ENCODE results near the gene DIP2A.

Gene DIP2A

DNA sequence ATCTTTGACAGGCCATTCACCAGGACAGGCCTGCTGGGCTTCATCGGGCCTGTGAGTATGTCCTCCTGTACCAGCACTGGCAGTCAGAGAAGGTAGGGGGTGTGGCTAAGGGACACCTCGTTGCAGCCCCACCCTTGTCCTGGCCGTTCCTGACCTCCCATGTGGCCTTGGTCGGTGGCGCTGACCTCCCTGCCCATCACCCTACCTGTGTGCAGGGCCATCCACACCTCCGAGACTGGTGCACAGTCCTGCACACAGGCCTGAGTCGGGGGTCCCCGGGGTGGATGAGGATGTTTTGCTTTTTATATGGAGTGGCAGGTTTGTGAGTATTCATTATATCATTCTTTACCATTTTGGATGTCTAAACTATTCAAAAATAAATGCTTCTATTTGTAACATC, 87.2 kb downstream of the DIP2A start:
- no peak overlapping the region for H2BK12ac ChIP-seq (ENCODE audit: low read length)
- H2BK120ac ChIP-seq (ENCODE audit: insufficient read depth, low read length, poor library complexity): no peak overlapping the region
- H3K23ac ChIP-seq (ENCODE audit: low read length): no peak overlapping the region
- no peaks in the 10 kb centered on the region for H3K27me3 ChIP-seq (ENCODE audit: insufficient read depth, low read length)
- H4K12ac ChIP-seq (ENCODE audit: low read depth, low read length): no peak overlapping the region
- no peak overlapping the region for H3K18ac ChIP-seq (ENCODE audit: low read length)
- no peak overlapping the region for H3K14ac ChIP-seq (ENCODE audit: low read length)
- H2BK5ac ChIP-seq (ENCODE audit: low read depth, low read length, poor library complexity): no peak overlapping the region
- H4K91ac ChIP-seq (ENCODE audit: low read depth, low read length): no peak overlapping the region
- H3K9ac ChIP-seq (ENCODE audit: low read length): no peak overlapping the region
- DNase-seq: no peak
- no peaks in the 10 kb centered on the region for H3K4me1 ChIP-seq (ENCODE audit: control insufficient read depth in 1 of 2, insufficient read depth in 2 of 2, low read length in 2 of 2)
- no CpG with 5 or more reads among the region's 8 CpGs for WGBS (ENCODE audit: extremely low coverage, insufficient coverage, insufficient read length)
- no peaks in the 10 kb centered on the region for H3K79me2 ChIP-seq (ENCODE audit: control insufficient read depth, insufficient read depth, low read length, poor library complexity)
- H3K36me3 ChIP-seq (ENCODE audit: control insufficient read depth in 1 of 2, insufficient read depth in 2 of 2, low read length in 2 of 2): peaks cover 56 to 58% of the 10 kb centered on the region in 2 experiments
- H3K27ac ChIP-seq (ENCODE audit: low read depth, low read length): no peak overlapping the region
- no peaks in the 10 kb centered on the region for H3K79me1 ChIP-seq (ENCODE audit: low read length)
- H2AFZ ChIP-seq (ENCODE audit: insufficient read depth, low read length, poor library complexity): no peak overlapping the region
- no peak overlapping the region for H2AK5ac ChIP-seq (ENCODE audit: low read length)
- H3K4ac ChIP-seq (ENCODE audit: low read depth, low read length): no peak overlapping the region
- no peak overlapping the region for H4K8ac ChIP-seq (ENCODE audit: low read depth, low read length)
- no peaks in the 10 kb centered on the region for H3K9me3 ChIP-seq (ENCODE audit: insufficient read depth, low read depth, low read length)
- H3K4me2 ChIP-seq (ENCODE audit: low read length): no peak overlapping the region
- H3K4me3 ChIP-seq (ENCODE audit: low read depth, low read length): no peak overlapping the region

DNA sequence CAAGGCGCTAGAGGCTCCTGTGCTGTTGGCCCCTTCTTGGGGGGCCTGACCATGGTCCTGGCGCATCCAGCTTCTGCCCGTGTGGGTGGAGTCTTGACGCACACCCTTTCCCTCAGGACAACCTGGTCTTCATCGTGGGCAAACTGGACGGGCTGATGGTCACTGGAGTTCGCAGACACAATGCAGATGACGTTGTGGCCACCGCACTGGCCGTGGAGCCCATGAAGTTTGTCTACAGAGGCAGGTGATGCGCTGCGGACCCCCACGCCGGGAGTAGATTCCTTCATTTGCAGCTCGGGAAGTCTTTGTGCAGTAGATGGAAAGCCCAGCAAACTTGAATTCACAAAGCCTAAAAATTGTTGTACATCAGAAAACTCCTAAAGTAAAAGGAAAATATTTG, 88.1 kb downstream of the DIP2A start:
- Histone ChIP-seq H3K4me1 (ENCODE audit: control insufficient read depth in 1 of 2, insufficient read depth in 2 of 2, low read length in 2 of 2) (no peaks in the 10 kb centered on the region), H4K8ac (ENCODE audit: low read depth, low read length) (no peak overlapping the region)
- WGBS (ENCODE audit: extremely low coverage, insufficient coverage, insufficient read length): no CpG with 5 or more reads among the region's 15 CpGs

DNA sequence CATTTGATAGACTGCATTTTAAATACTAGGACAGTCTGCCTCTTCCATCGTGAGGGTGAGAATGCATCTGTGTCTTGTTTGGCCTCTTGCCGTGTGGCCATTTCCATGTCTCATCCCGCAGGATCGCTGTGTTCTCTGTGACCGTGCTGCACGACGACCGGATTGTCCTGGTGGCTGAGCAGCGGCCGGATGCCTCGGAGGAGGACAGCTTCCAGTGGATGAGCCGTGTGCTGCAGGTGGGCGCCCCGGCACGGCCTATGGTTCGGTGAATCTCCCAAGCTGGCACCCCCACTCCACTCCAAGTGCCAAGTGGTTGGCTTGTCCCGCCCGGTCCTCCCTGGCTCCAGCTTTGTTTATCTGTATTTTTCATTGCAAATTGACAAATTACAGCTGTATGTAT, 91.0 kb downstream of the DIP2A start:
- Histone ChIP-seq H3K79me2 (ENCODE audit: control insufficient read depth, insufficient read depth, low read length, poor library complexity) (no peaks in the 10 kb centered on the region), H4K12ac (ENCODE audit: low read depth, low read length) (no peak overlapping the region), H3K4ac (ENCODE audit: low read depth, low read length) (no peak overlapping the region), H3K9ac (ENCODE audit: low read length) (no peak overlapping the region), H3K14ac (ENCODE audit: low read length) (no peak overlapping the region), H2BK5ac (ENCODE audit: low read depth, low read length, poor library complexity) (no peak overlapping the region), H3K36me3 (ENCODE audit: control insufficient read depth in 1 of 2, insufficient read depth in 2 of 2, low read length in 2 of 2) (peaks cover 61 to 64% of the 10 kb centered on the region in 2 experiments), H3K9me3 (ENCODE audit: insufficient read depth, low read depth, low read length) (no peaks in the 10 kb centered on the region), H3K18ac (ENCODE audit: low read length) (no peak overlapping the region), H2BK12ac (ENCODE audit: low read length) (no peak overlapping the region), H2BK120ac (ENCODE audit: insufficient read depth, low read length, poor library complexity) (no peak overlapping the region), H4K91ac (ENCODE audit: low read depth, low read length) (no peak overlapping the region), H3K4me3 (ENCODE audit: low read depth, low read length) (no peak overlapping the region), H4K8ac (ENCODE audit: low read depth, low read length) (no peak overlapping the region), H3K27ac (ENCODE audit: low read depth, low read length) (no peak overlapping the region), H2AFZ (ENCODE audit: insufficient read depth, low read length, poor library complexity) (no peak overlapping the region), H3K79me1 (ENCODE audit: low read length) (no peaks in the 10 kb centered on the region), H2AK5ac (ENCODE audit: low read length) (no peak overlapping the region), H3K27me3 (ENCODE audit: insufficient read depth, low read length) (no peaks in the 10 kb centered on the region), H3K4me1 (ENCODE audit: control insufficient read depth in 1 of 2, insufficient read depth in 2 of 2, low read length in 2 of 2) (no peaks in the 10 kb centered on the region), H3K23ac (ENCODE audit: low read length) (no peak overlapping the region), H3K4me2 (ENCODE audit: low read length) (no peak overlapping the region)
- DNase-seq: no peak
- WGBS (ENCODE audit: extremely low coverage, insufficient coverage, insufficient read length): no CpG with 5 or more reads among the region's 18 CpGs

More for the DNA sequence above, 88.1 kb downstream of the DIP2A start:
- no peak overlapping the region for H3K9ac ChIP-seq (ENCODE audit: low read length)
- H3K36me3 ChIP-seq (ENCODE audit: control insufficient read depth in 1 of 2, insufficient read depth in 2 of 2, low read length in 2 of 2): peaks cover 54 to 55% of the 10 kb centered on the region in 2 experiments
- no peak for DNase-seq
- no peak overlapping the region for H2BK120ac ChIP-seq (ENCODE audit: insufficient read depth, low read length, poor library complexity)
- no peak overlapping the region for H3K14ac ChIP-seq (ENCODE audit: low read length)
- no peak overlapping the region for H2BK5ac ChIP-seq (ENCODE audit: low read depth, low read length, poor library complexity)
- H2AFZ ChIP-seq (ENCODE audit: insufficient read depth, low read length, poor library complexity): no peak overlapping the region
- H3K4me2 ChIP-seq (ENCODE audit: low read length): no peak overlapping the region
- no peak overlapping the region for H3K18ac ChIP-seq (ENCODE audit: low read length)
- H3K4ac ChIP-seq (ENCODE audit: low read depth, low read length): no peak overlapping the region
- H3K23ac ChIP-seq (ENCODE audit: low read length): no peak overlapping the region
- no peak overlapping the region for H4K91ac ChIP-seq (ENCODE audit: low read depth, low read length)
- H3K4me3 ChIP-seq (ENCODE audit: low read depth, low read length): no peak overlapping the region
- no peak overlapping the region for H4K12ac ChIP-seq (ENCODE audit: low read depth, low read length)
- H2BK12ac ChIP-seq (ENCODE audit: low read length): no peak overlapping the region
- H3K79me2 ChIP-seq (ENCODE audit: control insufficient read depth, insufficient read depth, low read length, poor library complexity): no peaks in the 10 kb centered on the region
- no peak overlapping the region for H3K27ac ChIP-seq (ENCODE audit: low read depth, low read length)
- no peaks in the 10 kb centered on the region for H3K9me3 ChIP-seq (ENCODE audit: insufficient read depth, low read depth, low read length)
- no peak overlapping the region for H2AK5ac ChIP-seq (ENCODE audit: low read length)
- H3K79me1 ChIP-seq (ENCODE audit: low read length): no peaks in the 10 kb centered on the region
- no peaks in the 10 kb centered on the region for H3K27me3 ChIP-seq (ENCODE audit: insufficient read depth, low read length)

DNA sequence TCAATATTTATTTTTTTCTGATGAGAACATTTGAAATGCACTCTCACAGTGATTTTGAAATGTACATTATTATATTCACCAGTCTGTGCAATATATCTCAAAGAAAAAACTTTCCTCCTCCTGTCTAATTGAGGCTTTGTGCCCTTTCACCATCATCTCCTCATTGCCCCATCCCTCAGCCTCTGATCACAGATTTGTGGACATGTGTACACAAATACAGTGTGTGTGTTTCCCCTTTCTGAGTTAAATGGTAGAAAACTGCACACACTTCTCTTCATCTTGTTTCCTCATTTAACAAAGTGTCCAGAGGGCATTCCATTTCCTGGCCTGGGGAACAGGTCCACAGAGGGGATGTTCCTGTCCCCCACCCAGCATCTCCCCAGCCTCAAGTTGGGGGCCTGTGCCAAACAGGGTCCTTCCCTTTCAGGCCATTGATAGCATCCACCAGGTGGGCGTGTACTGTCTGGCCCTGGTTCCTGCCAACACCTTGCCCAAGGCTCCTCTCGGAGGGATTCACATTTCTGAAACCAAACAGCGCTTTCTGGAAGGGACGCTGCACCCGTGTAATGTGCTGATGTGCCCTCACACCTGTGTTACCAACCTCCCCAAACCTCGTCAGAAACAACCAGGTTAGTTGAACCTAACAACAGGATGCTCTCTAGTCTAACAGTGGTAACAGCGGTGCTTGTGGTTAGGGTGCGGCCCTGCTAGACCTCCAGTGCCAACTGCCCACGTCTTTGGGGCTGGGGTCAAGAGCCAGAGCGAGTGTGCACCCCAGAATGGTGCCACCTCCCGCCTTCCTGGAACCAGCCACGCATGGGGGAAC, 91.6 kb downstream of the DIP2A start:
- DNase-seq: no peak
- Histone ChIP-seq H2AFZ (ENCODE audit: insufficient read depth, low read length, poor library complexity) (no peak overlapping the region), H2BK5ac (ENCODE audit: low read depth, low read length, poor library complexity) (no peak overlapping the region), H3K79me1 (ENCODE audit: low read length) (no peaks in the 10 kb centered on the region), H3K4me3 (ENCODE audit: low read depth, low read length) (no peak overlapping the region), H3K23ac (ENCODE audit: low read length) (no peak overlapping the region), H3K27ac (ENCODE audit: low read depth, low read length) (no peak overlapping the region), H4K12ac (ENCODE audit: low read depth, low read length) (no peak overlapping the region), H4K8ac (ENCODE audit: low read depth, low read length) (no peak overlapping the region), H2AK5ac (ENCODE audit: low read length) (no peak overlapping the region), H2BK12ac (ENCODE audit: low read length) (no peak overlapping the region), H4K91ac (ENCODE audit: low read depth, low read length) (no peak overlapping the region), H3K18ac (ENCODE audit: low read length) (no peak overlapping the region), H2BK120ac (ENCODE audit: insufficient read depth, low read length, poor library complexity) (no peak overlapping the region), H3K27me3 (ENCODE audit: insufficient read depth, low read length) (no peaks in the 10 kb centered on the region), H3K4ac (ENCODE audit: low read depth, low read length) (no peak overlapping the region), H3K9ac (ENCODE audit: low read length) (no peak overlapping the region), H3K9me3 (ENCODE audit: insufficient read depth, low read depth, low read length) (no peaks in the 10 kb centered on the region), H3K4me2 (ENCODE audit: low read length) (no peak overlapping the region), H3K14ac (ENCODE audit: low read length) (no peak overlapping the region), H3K36me3 (ENCODE audit: control insufficient read depth in 1 of 2, insufficient read depth in 2 of 2, low read length in 2 of 2) (peaks cover 65 to 67% of the 10 kb centered on the region in 2 experiments), H3K79me2 (ENCODE audit: control insufficient read depth, insufficient read depth, low read length, poor library complexity) (no peaks in the 10 kb centered on the region), H3K4me1 (ENCODE audit: control insufficient read depth in 1 of 2, insufficient read depth in 2 of 2, low read length in 2 of 2) (no peaks in the 10 kb centered on the region)
- WGBS (ENCODE audit: extremely low coverage, insufficient coverage, insufficient read length): no CpG with 5 or more reads among the region's 12 CpGs

All from trophoblast cell (in vitro differentiated cells and primary cell).